Measurements from ENCODE around the gene CYB5R3. TPM values are rescaled to one million over a fixed set of nuclear protein-coding genes. Genes with fewer than 3 reads are reported as not detected.
"Not testable (repeated sequence)": the region's sequence is repeated elsewhere in the genome, so short reads cannot be mapped to it uniquely, and the experiment has no call there.

CYB5R3 gene
- total RNA-seq, 1 donor from 2014 or later = 181 TPM

- no peaks in the 10 kb centered on the region for H3K27me3 ChIP-seq (ENCODE audit: insufficient read depth, low read length)
- H3K4me1 ChIP-seq (ENCODE audit: insufficient read depth, low read length) = peaks cover 9% of the 10 kb centered on the region
- H3K27ac ChIP-seq (ENCODE audit: low read depth, low read length) = peak overlapping the region; percentile 70
- Mint-ChIP-seq H3K27ac (ENCODE audit: unreplicated experiment) (peak overlapping the region; percentile 88), H3K4me1 (ENCODE audit: low read depth, unreplicated experiment) (peaks cover 9% of the 10 kb centered on the region), H3K9me3 (ENCODE audit: unreplicated experiment) (peaks cover 5% of the 10 kb centered on the region), H3K4me3 (ENCODE audit: unreplicated experiment) (peak overlapping the region; percentile 21), H3K27me3 (ENCODE audit: low read depth, unreplicated experiment) (peaks cover 18% of the 10 kb centered on the region), H3K36me3 (ENCODE audit: low read depth, unreplicated experiment) (peaks cover 5% of the 10 kb centered on the region)
- H3K4me3 ChIP-seq (ENCODE audit: insufficient read depth, low read depth, low read length) = peak overlapping the region; percentile 11
- peaks cover 3% of the 10 kb centered on the region for H3K9me3 ChIP-seq (ENCODE audit: insufficient read depth, low read depth, low read length)
- H3K36me3 ChIP-seq (ENCODE audit: insufficient read depth, low read length) = no peaks in the 10 kb centered on the region
- H3K79me2 ChIP-seq (ENCODE audit: insufficient read depth, low read length) = no peaks in the 10 kb centered on the region
- DNase-seq (ENCODE audit: low read depth) (peak; percentile 92), FAIRE-seq (peak; percentile 98)
- no peaks in the 10 kb centered on the region for H4K20me1 ChIP-seq (ENCODE audit: insufficient read depth, low read length)
- peak overlapping the region; percentile 70 for H2AFZ ChIP-seq (ENCODE audit: low read depth, low read length)
- no peak for TF ChIP-seq EZH2 (IDR thresholded peaks at IDR 0.05; ENCODE audit: insufficient read depth, low read length)
- no peak for TF ChIP-seq CTCF (IDR thresholded peaks at IDR 0.05; ENCODE audit: insufficient read depth, low read depth, low read length)
- peak overlapping the region; percentile 64 for H3K4me2 ChIP-seq (ENCODE audit: low read length)
- H3K9ac ChIP-seq (ENCODE audit: low read length) = peak overlapping the region; percentile 28
These were observed 31.5 kb upstream of the CYB5R3 start for GRCh38 chr22:42680648-42681047.

GRCh38 chr22:42679691-42680090 lies 30.5 kb upstream of the CYB5R3 start:
- H3K27ac ChIP-seq (ENCODE audit: low read depth, low read length) = peak overlapping the region; percentile 70
- H3K4me3 Mint-ChIP-seq (ENCODE audit: unreplicated experiment) = no peak overlapping the region
- no peaks in the 10 kb centered on the region for H4K20me1 ChIP-seq (ENCODE audit: insufficient read depth, low read length)
- no peak overlapping the region for H2AFZ ChIP-seq (ENCODE audit: low read depth, low read length)
- FAIRE-seq (no peak), DNase-seq (ENCODE audit: low read depth) (no peak)
- peaks cover 5% of the 10 kb centered on the region for H3K36me3 Mint-ChIP-seq (ENCODE audit: low read depth, unreplicated experiment)
- peaks cover 15% of the 10 kb centered on the region for H3K27me3 Mint-ChIP-seq (ENCODE audit: low read depth, unreplicated experiment)
- H3K27ac Mint-ChIP-seq (ENCODE audit: unreplicated experiment) = no peak overlapping the region
- H3K4me1 Mint-ChIP-seq (ENCODE audit: low read depth, unreplicated experiment) = peaks cover 9% of the 10 kb centered on the region
- H3K4me1 ChIP-seq (ENCODE audit: insufficient read depth, low read length) = peaks cover 9% of the 10 kb centered on the region
- H3K9me3 Mint-ChIP-seq (ENCODE audit: unreplicated experiment) = peaks cover 5% of the 10 kb centered on the region
- H3K27me3 ChIP-seq (ENCODE audit: insufficient read depth, low read length) = no peaks in the 10 kb centered on the region
- H3K36me3 ChIP-seq (ENCODE audit: insufficient read depth, low read length) = no peaks in the 10 kb centered on the region
- no peak overlapping the region for H3K4me3 ChIP-seq (ENCODE audit: insufficient read depth, low read depth, low read length)
- no peak overlapping the region for H3K4me2 ChIP-seq (ENCODE audit: low read length)
- peaks cover 3% of the 10 kb centered on the region for H3K9me3 ChIP-seq (ENCODE audit: insufficient read depth, low read depth, low read length)
- TF ChIP-seq EZH2 (IDR thresholded peaks at IDR 0.05; ENCODE audit: insufficient read depth, low read length) = no peak
- TF ChIP-seq CTCF (IDR thresholded peaks at IDR 0.05; ENCODE audit: insufficient read depth, low read depth, low read length) = no peak
- H3K9ac ChIP-seq (ENCODE audit: low read length) = no peak overlapping the region
- no peaks in the 10 kb centered on the region for H3K79me2 ChIP-seq (ENCODE audit: insufficient read depth, low read length)

GRCh38 chr22:42678894-42679293 lies 29.7 kb upstream of the CYB5R3 start:
- Histone ChIP-seq H3K79me2 (ENCODE audit: insufficient read depth, low read length) (no peaks in the 10 kb centered on the region), H3K9me3 (ENCODE audit: insufficient read depth, low read depth, low read length) (peaks cover 3% of the 10 kb centered on the region), H2AFZ (ENCODE audit: low read depth, low read length) (no peak overlapping the region), H3K27ac (ENCODE audit: low read depth, low read length) (no peak overlapping the region), H3K4me1 (ENCODE audit: insufficient read depth, low read length) (peaks cover 9% of the 10 kb centered on the region), H3K36me3 (ENCODE audit: insufficient read depth, low read length) (no peaks in the 10 kb centered on the region), H4K20me1 (ENCODE audit: insufficient read depth, low read length) (no peaks in the 10 kb centered on the region), H3K27me3 (ENCODE audit: insufficient read depth, low read length) (no peaks in the 10 kb centered on the region), H3K4me2 (ENCODE audit: low read length) (no peak overlapping the region), H3K4me3 (ENCODE audit: insufficient read depth, low read depth, low read length) (no peak overlapping the region), H3K9ac (ENCODE audit: low read length) (no peak overlapping the region)
- DNase-seq (ENCODE audit: low read depth) (no peak), FAIRE-seq (no peak)
- peaks cover 9% of the 10 kb centered on the region for H3K4me1 Mint-ChIP-seq (ENCODE audit: low read depth, unreplicated experiment)
- no peak for TF ChIP-seq EZH2 (IDR thresholded peaks at IDR 0.05; ENCODE audit: insufficient read depth, low read length)
- TF ChIP-seq CTCF (IDR thresholded peaks at IDR 0.05; ENCODE audit: insufficient read depth, low read depth, low read length) = no peak
- no peak overlapping the region for H3K4me3 Mint-ChIP-seq (ENCODE audit: unreplicated experiment)
- H3K9me3 Mint-ChIP-seq (ENCODE audit: unreplicated experiment) = peaks cover 5% of the 10 kb centered on the region
- H3K36me3 Mint-ChIP-seq (ENCODE audit: low read depth, unreplicated experiment) = peaks cover 5% of the 10 kb centered on the region
- H3K27me3 Mint-ChIP-seq (ENCODE audit: low read depth, unreplicated experiment) = peaks cover 9% of the 10 kb centered on the region
- no peak overlapping the region for H3K27ac Mint-ChIP-seq (ENCODE audit: unreplicated experiment)

- not testable (repeated sequence) for H3K4me1 Mint-ChIP-seq (ENCODE audit: low read depth, unreplicated experiment); H3K4me2 ChIP-seq (ENCODE audit: low read length)
These were observed 28.7 kb upstream of the CYB5R3 start for GRCh38 chr22:42677936-42678335.

More at GRCh38 chr22:42677936-42678335, 28.7 kb upstream of the CYB5R3 start:
- DNase-seq (ENCODE audit: low read depth); H3K79me2 ChIP-seq (ENCODE audit: insufficient read depth, low read length); H3K4me3 Mint-ChIP-seq (ENCODE audit: unreplicated experiment); H3K4me1 ChIP-seq (ENCODE audit: insufficient read depth, low read length); H3K36me3 Mint-ChIP-seq (ENCODE audit: low read depth, unreplicated experiment); H3K27ac ChIP-seq (ENCODE audit: low read depth, low read length); H3K4me3 ChIP-seq (ENCODE audit: insufficient read depth, low read depth, low read length); H3K9me3 ChIP-seq (ENCODE audit: insufficient read depth, low read depth, low read length); H2AFZ ChIP-seq (ENCODE audit: low read depth, low read length); H3K27me3 ChIP-seq (ENCODE audit: insufficient read depth, low read length); H4K20me1 ChIP-seq (ENCODE audit: insufficient read depth, low read length); FAIRE-seq; H3K36me3 ChIP-seq (ENCODE audit: insufficient read depth, low read length); H3K9me3 Mint-ChIP-seq (ENCODE audit: unreplicated experiment); H3K27me3 Mint-ChIP-seq (ENCODE audit: low read depth, unreplicated experiment); H3K9ac ChIP-seq (ENCODE audit: low read length): not testable (repeated sequence)
- peak overlapping the region; percentile 6 for H3K27ac Mint-ChIP-seq (ENCODE audit: unreplicated experiment)

All from astrocyte (in vitro differentiated cells and primary cell).